ENCODE measurements around the gene KLLN.

- TF ChIP-seq CTCF (IDR thresholded peaks at IDR 0.05; ENCODE audit: low read length) (no peak), EZH2 (IDR thresholded peaks at IDR 0.05; ENCODE audit: borderline replicate concordance, low read length) (no peak)
Observed at GRCh38 chr10:87817609-87818504, 45.5 kb downstream of the KLLN start, which contains the start of gene ATAD1.

Measured in OCI-LY1 (cell line).